ENCODE measurements around the gene BEND5.

DNA sequence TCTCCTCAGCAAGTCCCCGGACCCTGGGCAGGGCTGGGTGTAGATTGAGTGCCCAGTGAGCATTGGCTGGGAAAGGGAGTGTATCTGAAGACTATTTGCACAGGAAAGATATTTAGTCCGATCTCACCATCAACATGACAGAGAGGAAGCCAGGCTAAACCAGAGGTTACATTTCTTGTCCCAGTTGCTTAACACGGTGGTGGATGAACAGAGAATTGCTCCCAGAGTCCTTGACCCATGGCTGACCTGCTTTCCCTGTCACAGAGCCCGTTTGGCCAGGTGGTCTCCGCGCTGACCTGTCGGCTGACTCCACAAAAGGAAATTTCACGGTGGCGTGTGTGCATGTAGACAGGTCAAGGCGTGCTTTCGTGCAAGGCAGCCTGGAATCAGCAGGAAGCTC lies 83.5 kb downstream of the BEND5 start:
- TF ChIP-seq, protein P1, sequence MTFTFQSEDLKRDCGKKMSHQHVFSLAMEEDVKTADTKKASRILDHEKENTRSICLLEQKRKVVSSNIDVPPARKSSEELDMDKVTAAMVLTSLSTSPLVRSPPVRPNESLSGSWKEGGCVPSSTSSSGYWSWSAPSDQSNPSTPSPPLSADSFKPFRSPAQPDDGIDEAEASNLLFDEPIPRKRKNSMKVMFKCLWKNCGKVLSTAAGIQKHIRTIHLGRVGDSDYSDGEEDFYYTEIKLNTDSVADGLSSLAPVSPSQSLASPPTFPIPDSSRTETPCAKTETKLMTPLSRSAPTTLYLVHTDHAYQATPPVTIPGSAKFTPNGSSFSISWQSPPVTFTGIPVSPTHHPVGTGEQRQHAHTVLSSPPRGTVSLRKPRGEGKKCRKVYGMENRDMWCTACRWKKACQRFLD (tag by site-specific recombination; IDR thresholded peaks at IDR 0.05), result no peak
- TF ChIP-seq, protein P2, sequence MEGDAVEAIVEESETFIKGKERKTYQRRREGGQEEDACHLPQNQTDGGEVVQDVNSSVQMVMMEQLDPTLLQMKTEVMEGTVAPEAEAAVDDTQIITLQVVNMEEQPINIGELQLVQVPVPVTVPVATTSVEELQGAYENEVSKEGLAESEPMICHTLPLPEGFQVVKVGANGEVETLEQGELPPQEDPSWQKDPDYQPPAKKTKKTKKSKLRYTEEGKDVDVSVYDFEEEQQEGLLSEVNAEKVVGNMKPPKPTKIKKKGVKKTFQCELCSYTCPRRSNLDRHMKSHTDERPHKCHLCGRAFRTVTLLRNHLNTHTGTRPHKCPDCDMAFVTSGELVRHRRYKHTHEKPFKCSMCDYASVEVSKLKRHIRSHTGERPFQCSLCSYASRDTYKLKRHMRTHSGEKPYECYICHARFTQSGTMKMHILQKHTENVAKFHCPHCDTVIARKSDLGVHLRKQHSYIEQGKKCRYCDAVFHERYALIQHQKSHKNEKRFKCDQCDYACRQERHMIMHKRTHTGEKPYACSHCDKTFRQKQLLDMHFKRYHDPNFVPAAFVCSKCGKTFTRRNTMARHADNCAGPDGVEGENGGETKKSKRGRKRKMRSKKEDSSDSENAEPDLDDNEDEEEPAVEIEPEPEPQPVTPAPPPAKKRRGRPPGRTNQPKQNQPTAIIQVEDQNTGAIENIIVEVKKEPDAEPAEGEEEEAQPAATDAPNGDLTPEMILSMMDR (tag by site-specific recombination; IDR thresholded peaks at IDR 0.05), result no peak
- TF ChIP-seq ZNF768 (tag by site-specific recombination; IDR thresholded peaks at IDR 0.05), result no peak
- no peak for TF ChIP-seq ZNF23 (tag by site-specific recombination; IDR thresholded peaks at IDR 0.05; ENCODE audit: borderline replicate concordance)
- no peak for TF ChIP-seq ZNF518A (tag by site-specific recombination; conservative IDR thresholded peaks at IDR 0.05; ENCODE audit: low read depth)
- TF ChIP-seq ZNF423 (tag by site-specific recombination; IDR thresholded peaks at IDR 0.05), result no peak
- TF ChIP-seq ZNF37A (tag by site-specific recombination; IDR thresholded peaks at IDR 0.05), result no peak
- no peak for TF ChIP-seq ZNF433 (tag by site-specific recombination; IDR thresholded peaks at IDR 0.05; ENCODE audit: low read depth)

Data from HEK293 (cell line).